H9 (cell line): ENCODE data around the gene PLCH1. TPM values are rescaled to one million over a fixed set of nuclear protein-coding genes. Genes with fewer than 3 reads are reported as not detected.

Source experiments
- DNase-seq: peaks from one replicate; pipeline ENCODE4 v3.0.0-alpha.2; 2017
- H2AFZ ChIP-seq: one replicate; pipeline ENCODE4 v1.6.1; 2013; ENCODE audit warnings: mild to moderate bottlenecking, low read length, control low read depth, moderate library complexity
- H2AK5ac ChIP-seq: 2 replicates; pipeline ENCODE4 v1.6.1; 2013; ENCODE audit warnings: low read length, control low read depth, mixed read lengths; ENCODE audit not compliant: insufficient read length
- H2BK120ac ChIP-seq: one replicate; pipeline ENCODE4 v1.6.1; 2013; ENCODE audit warnings: low read depth, mild to moderate bottlenecking, low read length, control low read depth, inconsistent platforms; ENCODE audit not compliant: poor library complexity, severe bottlenecking
- H2BK12ac ChIP-seq: 2 replicates; pipeline ENCODE4 v1.6.1; 2013; ENCODE audit warnings: low read length, control low read depth, mixed read lengths, low read depth; ENCODE audit not compliant: insufficient read length
- H2BK15ac ChIP-seq: 2 replicates; pipeline ENCODE4 v1.6.1; 2013; ENCODE audit warnings: low read depth, low read length, control low read depth
- H2BK20ac ChIP-seq: one replicate; pipeline ENCODE4 v1.6.1; 2013; ENCODE audit warnings: low read depth, mild to moderate bottlenecking, low read length, control low read depth, inconsistent platforms; ENCODE audit not compliant: poor library complexity, severe bottlenecking
- H2BK5ac ChIP-seq: 2 replicates; pipeline ENCODE4 v1.6.1; 2013; ENCODE audit warnings: low read length, control low read depth, mixed read lengths; ENCODE audit not compliant: insufficient read length
- H3K14ac ChIP-seq: 2 replicates; pipeline ENCODE4 v1.6.1; 2013; ENCODE audit warnings: low read length, control low read depth; ENCODE audit not compliant: insufficient read depth
- H3K18ac ChIP-seq: 2 replicates; pipeline ENCODE4 v1.6.1; 2013; ENCODE audit warnings: low read depth, mild to moderate bottlenecking, mixed read lengths, low read length, control low read depth; ENCODE audit not compliant: insufficient read length
- H3K23ac ChIP-seq: 2 replicates; pipeline ENCODE4 v1.6.1; 2013; ENCODE audit warnings: low read length, control low read depth, mixed read lengths, low read depth; ENCODE audit not compliant: insufficient read length
- H3K23me2 ChIP-seq: 2 replicates; pipeline ENCODE4 v1.6.1; 2013; ENCODE audit warnings: low read depth, mild to moderate bottlenecking, mixed read lengths, low read length, control low read depth; ENCODE audit not compliant: insufficient read length, poor library complexity, severe bottlenecking
- H3K27ac ChIP-seq: 2 replicates; pipeline ENCODE4 v1.5.1; 2013; ENCODE audit warnings: low read length, control low read depth, mixed read lengths, low read depth; ENCODE audit not compliant: insufficient read length
- H3K27me3 ChIP-seq: 2 replicates; pipeline ENCODE4 v1.6.1; 2013; ENCODE audit warnings: low read length, control low read depth, inconsistent platforms; ENCODE audit not compliant: insufficient read depth
- H3K4ac ChIP-seq: 2 replicates; pipeline ENCODE4 v1.6.1; 2013; ENCODE audit warnings: low read depth, mild to moderate bottlenecking, control low read depth, inconsistent platforms, low read length, moderate library complexity
- H3K4me1 ChIP-seq: 2 replicates; pipeline ENCODE4 v1.6.1; 2013; ENCODE audit warnings: low read length, control low read depth, inconsistent platforms; ENCODE audit not compliant: insufficient read depth
- H3K4me2 ChIP-seq: 2 replicates; pipeline ENCODE4 v1.6.1; 2013; ENCODE audit warnings: low read length, control low read depth, mixed read lengths; ENCODE audit not compliant: insufficient read length, insufficient read depth
- H3K56ac ChIP-seq: 2 replicates; pipeline ENCODE4 v1.6.1; 2013; ENCODE audit warnings: low read depth, mild to moderate bottlenecking, mixed read lengths, low read length, control low read depth; ENCODE audit not compliant: insufficient read length
- H3K79me1 ChIP-seq: 2 replicates; pipeline ENCODE4 v1.6.1; 2013; ENCODE audit warnings: low read depth, mild to moderate bottlenecking, moderate library complexity, low read length, control low read depth, inconsistent platforms; ENCODE audit not compliant: insufficient read depth, poor library complexity, severe bottlenecking
- H3K79me2 ChIP-seq: 2 replicates; pipeline ENCODE4 v1.6.1; 2013; ENCODE audit warnings: low read length, control low read depth, inconsistent platforms; ENCODE audit not compliant: insufficient read depth
- H3K9ac ChIP-seq: 2 replicates; pipeline ENCODE4 v1.6.1; 2013; ENCODE audit warnings: low read length, control low read depth, mixed read lengths; ENCODE audit not compliant: insufficient read length; ENCODE audit errors: extremely low read depth
- H3K9me3 ChIP-seq: one replicate; pipeline ENCODE4 v1.6.1; 2013; ENCODE audit warnings: low read depth, low read length, inconsistent platforms; ENCODE audit not compliant: control insufficient read depth
- H3T11ph ChIP-seq: one replicate; pipeline ENCODE4 v1.6.1; 2013; ENCODE audit warnings: mild to moderate bottlenecking, low read length, control low read depth, inconsistent platforms
- H4K20me1 ChIP-seq: one replicate; pipeline ENCODE4 v1.6.1; 2013; ENCODE audit not compliant: control insufficient read depth, insufficient read length, insufficient read depth
- H4K5ac ChIP-seq: 2 replicates; pipeline ENCODE4 v1.6.1; 2013; ENCODE audit warnings: low read depth, mild to moderate bottlenecking, mixed read lengths, low read length, control low read depth; ENCODE audit not compliant: insufficient read length
- H4K8ac ChIP-seq: replicated peaks from 2 replicates; pipeline ENCODE4 v1.6.1; 2013; ENCODE audit warnings: low read length, control low read depth, mixed read lengths, low read depth; ENCODE audit not compliant: insufficient read length
- H4K91ac ChIP-seq: 2 replicates; pipeline ENCODE4 v1.6.1; 2013; ENCODE audit warnings: low read depth, mild to moderate bottlenecking, moderate library complexity, mixed read lengths, low read length, control low read depth; ENCODE audit not compliant: insufficient read length
- H3K27ac Mint-ChIP-seq, 3 experiments: 2 replicates in 2 of 3; 3 replicates in 1 of 3; pipeline ENCODE4 v1.8.0; 2020 to 2021; ENCODE audit warnings: mixed read lengths in 3 of 3, mild to moderate bottlenecking in 1 of 3, moderate library complexity in 1 of 3
- H3K27me3 Mint-ChIP-seq: 2 replicates; pipeline ENCODE4 v1.8.0; 2021; ENCODE audit warnings: low read depth, mild to moderate bottlenecking, moderate library complexity, mixed read lengths
- H3K36me3 Mint-ChIP-seq, 3 experiments: 2 replicates in 2 of 3; 3 replicates in 1 of 3; pipeline ENCODE4 v1.8.0; 2020 to 2021; ENCODE audit warnings: low read depth in 3 of 3, mixed read lengths in 3 of 3; ENCODE audit not compliant: insufficient read depth in 1 of 3
- H3K4me1 Mint-ChIP-seq, 2 experiments: 2 replicates each; pipeline ENCODE4 v1.8.0; 2020; ENCODE audit warnings: mixed read lengths in 2 of 2
- H3K4me3 Mint-ChIP-seq, 2 experiments: 2 replicates in 1 of 2; 3 replicates in 1 of 2; pipeline ENCODE4 v1.8.0; 2020 to 2021; ENCODE audit warnings: mild to moderate bottlenecking in 2 of 2, mixed read lengths in 2 of 2, moderate library complexity in 1 of 2
- H3K9me3 Mint-ChIP-seq, 2 experiments: 2 replicates in 1 of 2; 3 replicates in 1 of 2; pipeline ENCODE4 v1.8.0; 2020; ENCODE audit warnings: mild to moderate bottlenecking in 2 of 2, mixed read lengths in 2 of 2, moderate library complexity in 1 of 2
- CTCF ChIP-seq: fragments of 200-600 bp; sonication (generic); conservative IDR thresholded peaks from 3 replicates; pipeline ENCODE4 v1.8.0; 2021; ENCODE audit warnings: antibody characterized with exemption, mild to moderate bottlenecking
- WGBS: extraction: QIAGEN DNeasy Blood & Tissue Kit; methylation state at CpG from one replicate; pipeline ENCODE4 v1.1.7; 2013; ENCODE audit warnings: missing lambda C conversion rate, low lambda C conversion rate, mixed read lengths; ENCODE audit not compliant: insufficient read length; ENCODE audit errors: extremely low coverage; 5-methylcytosine and 5-hydroxymethylcytosine counted together
- total RNA-seq: library from RNA; stranded (reverse); gene quantifications from 2 replicates; pipeline ENCODE4 v1.2.1, GENCODE V29; 2021

Gene PLCH1
- total RNA-seq, 1 experiment from 2014 or later: 19.0 TPM

- Histone ChIP-seq H3K56ac (no peak overlapping the region), H3K14ac (no peak overlapping the region), H3K9ac (no peak overlapping the region), H3K9me3 (no peaks in the 10 kb centered on the region), H2AFZ (no peak overlapping the region), H3K4me2 (no peak overlapping the region), H2BK120ac (no peak overlapping the region), H2BK20ac (no peak overlapping the region), H4K91ac (no peak overlapping the region), H3K79me1 (no peaks in the 10 kb centered on the region), H3K23ac (no peak overlapping the region), H3K4me1 (peaks cover 6% of the 10 kb centered on the region; the same call in 1 of the 2 replicates), H2BK15ac (no peak overlapping the region), H3K23me2 (no peaks in the 10 kb centered on the region), H2BK5ac (no peak overlapping the region), H4K8ac (no peak overlapping the region), H3K27ac (no peak overlapping the region), H4K5ac (no peak overlapping the region), H3K79me2 (no peaks in the 10 kb centered on the region), H2BK12ac (no peak overlapping the region), H3K4ac (no peak overlapping the region), H3T11ph (no peak overlapping the region), H3K27me3 (no peaks in the 10 kb centered on the region), H4K20me1 (no peaks in the 10 kb centered on the region), H3K18ac (no peak overlapping the region), H2AK5ac (no peak overlapping the region)
- Mint-ChIP-seq H3K36me3 (peaks cover 0 to 5% (median 0%) of the 10 kb centered on the region in 3 experiments; a peak in 1 of 7 replicates), H3K4me1 (peaks cover 24 to 25% of the 10 kb centered on the region in 2 experiments), H3K27me3 (peaks cover 3% of the 10 kb centered on the region), H3K4me3 (no peak overlapping the region), H3K27ac (no peak overlapping the region), H3K9me3 (peaks cover 4 to 6% of the 10 kb centered on the region in 2 experiments; a peak in 2 of 5 replicates)
- no peak for TF ChIP-seq CTCF
- WGBS: no CpG with 5 or more reads among the region's 8 CpGs
- DNase-seq: no peak
Measured at GRCh38 chr3:155416500-155417118, 328.3 kb downstream of the PLCH1 start.
